NK-92 treated with Interleukin-12 subunit alpha and Interleukin-12 subunit beta, amount 100 ng/mL, for 24 hours (cell line): ENCODE measurements around the gene ZFP2.

Source experiments
- DNase-seq: peaks from one replicate; lab custom pipeline; 2025; lab: John Stamatoyannopoulos, UW

Gene ZFP2

GRCh38 chr5:178981381-178981780 lies 85.7 kb downstream of the ZFP2 start:
- no peak for DNase-seq
